Astrocyte of the cerebellum (primary cell): ENCODE data around the gene COA1.
"Not testable (repeated sequence)": the region's sequence is repeated elsewhere in the genome, so short reads cannot be mapped to it uniquely, and the experiment has no call there.

Source experiments
- DNase-seq: peaks from one replicate; pipeline ENCODE4 v3.0.0-alpha.2; 2011; ENCODE audit warnings: low read depth
- H3K4me3 ChIP-seq: 2 replicates; pipeline ENCODE4 v1.5.1; 2011; ENCODE audit warnings: mild to moderate bottlenecking, low read depth, low read length, moderate library complexity
- in situ Hi-C: cut with HindIII; loops from 2 replicates; pipeline ENCODE4 v1.10.0; 2017; ENCODE audit warnings: low sequenced_read_pairs
- TF ChIP-seq, protein P1 (sequence below): IDR thresholded peaks from 2 replicates; pipeline ENCODE4 v1.5.1; 2012; ENCODE audit warnings: low read length, low read depth, moderate library complexity, mild to moderate bottlenecking; ENCODE audit errors: missing control alignments

The COA1 gene

DNA sequence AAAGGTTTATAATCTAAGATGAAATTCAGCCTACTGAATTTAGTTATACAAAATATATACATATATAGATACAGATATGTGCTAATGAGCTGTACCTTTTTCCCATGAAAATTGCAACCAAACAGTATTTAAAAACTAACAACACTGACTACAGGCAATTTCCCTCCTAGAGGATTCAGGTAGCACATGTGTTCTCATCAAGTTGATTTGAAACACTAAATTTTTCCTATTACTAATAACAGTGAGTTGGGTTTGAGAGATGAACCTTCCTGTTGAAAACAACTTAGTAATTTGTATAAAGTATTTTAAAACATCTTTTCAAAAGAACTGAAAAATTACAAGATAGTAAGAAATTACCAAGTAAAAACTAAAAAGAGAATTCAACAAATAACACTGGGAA, 51.5 kb downstream of the COA1 start:
- H3K4me3 ChIP-seq = no peak overlapping the region
- DNase-seq = no peak
- in situ Hi-C loops = no loop called here
- TF ChIP-seq, protein P1, sequence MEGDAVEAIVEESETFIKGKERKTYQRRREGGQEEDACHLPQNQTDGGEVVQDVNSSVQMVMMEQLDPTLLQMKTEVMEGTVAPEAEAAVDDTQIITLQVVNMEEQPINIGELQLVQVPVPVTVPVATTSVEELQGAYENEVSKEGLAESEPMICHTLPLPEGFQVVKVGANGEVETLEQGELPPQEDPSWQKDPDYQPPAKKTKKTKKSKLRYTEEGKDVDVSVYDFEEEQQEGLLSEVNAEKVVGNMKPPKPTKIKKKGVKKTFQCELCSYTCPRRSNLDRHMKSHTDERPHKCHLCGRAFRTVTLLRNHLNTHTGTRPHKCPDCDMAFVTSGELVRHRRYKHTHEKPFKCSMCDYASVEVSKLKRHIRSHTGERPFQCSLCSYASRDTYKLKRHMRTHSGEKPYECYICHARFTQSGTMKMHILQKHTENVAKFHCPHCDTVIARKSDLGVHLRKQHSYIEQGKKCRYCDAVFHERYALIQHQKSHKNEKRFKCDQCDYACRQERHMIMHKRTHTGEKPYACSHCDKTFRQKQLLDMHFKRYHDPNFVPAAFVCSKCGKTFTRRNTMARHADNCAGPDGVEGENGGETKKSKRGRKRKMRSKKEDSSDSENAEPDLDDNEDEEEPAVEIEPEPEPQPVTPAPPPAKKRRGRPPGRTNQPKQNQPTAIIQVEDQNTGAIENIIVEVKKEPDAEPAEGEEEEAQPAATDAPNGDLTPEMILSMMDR = no peak

DNA sequence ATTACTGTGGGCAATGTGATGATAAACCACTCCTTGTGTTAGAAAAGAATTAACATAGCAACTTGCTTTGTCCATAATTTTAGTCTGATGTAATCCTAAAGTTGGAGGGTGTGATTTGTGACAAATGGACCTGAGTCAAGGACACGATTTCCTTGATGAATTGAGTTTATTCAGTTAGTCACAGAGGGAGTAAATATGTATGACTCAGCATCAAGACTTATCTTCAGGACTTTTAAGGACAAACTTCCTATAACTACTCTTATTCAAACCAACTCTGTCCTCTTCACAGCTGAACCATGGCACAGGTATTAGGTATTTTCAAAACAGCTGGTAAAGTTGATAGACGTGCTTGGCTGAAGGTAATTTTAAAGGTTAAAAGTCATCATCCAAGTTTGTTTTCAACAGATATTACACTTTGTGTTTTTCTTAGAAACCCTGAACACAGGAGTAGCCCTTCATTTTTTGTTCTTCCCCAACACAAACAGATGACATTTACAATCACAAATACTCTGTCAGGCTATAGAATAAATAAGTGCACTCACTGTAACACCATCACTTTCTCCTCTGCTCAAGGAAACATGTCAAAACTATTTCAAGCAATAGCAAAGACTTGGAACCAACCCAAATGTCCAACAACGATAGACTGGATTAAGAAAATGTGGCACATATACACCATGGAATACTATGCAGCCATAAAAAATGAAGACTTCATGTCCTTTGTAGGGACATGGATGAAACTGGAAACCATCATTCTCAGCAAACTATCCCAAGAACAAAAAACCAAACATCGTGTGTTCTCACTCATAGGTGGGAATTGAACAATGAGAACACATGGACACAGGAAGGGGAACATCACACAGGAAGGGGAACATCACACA, 54.5 kb downstream of the COA1 start:
- peak; percentile 47 for DNase-seq
- no peak overlapping the region for H3K4me3 ChIP-seq
- in situ Hi-C loops = no loop called here
- TF ChIP-seq, protein P1 = no peak

DNA sequence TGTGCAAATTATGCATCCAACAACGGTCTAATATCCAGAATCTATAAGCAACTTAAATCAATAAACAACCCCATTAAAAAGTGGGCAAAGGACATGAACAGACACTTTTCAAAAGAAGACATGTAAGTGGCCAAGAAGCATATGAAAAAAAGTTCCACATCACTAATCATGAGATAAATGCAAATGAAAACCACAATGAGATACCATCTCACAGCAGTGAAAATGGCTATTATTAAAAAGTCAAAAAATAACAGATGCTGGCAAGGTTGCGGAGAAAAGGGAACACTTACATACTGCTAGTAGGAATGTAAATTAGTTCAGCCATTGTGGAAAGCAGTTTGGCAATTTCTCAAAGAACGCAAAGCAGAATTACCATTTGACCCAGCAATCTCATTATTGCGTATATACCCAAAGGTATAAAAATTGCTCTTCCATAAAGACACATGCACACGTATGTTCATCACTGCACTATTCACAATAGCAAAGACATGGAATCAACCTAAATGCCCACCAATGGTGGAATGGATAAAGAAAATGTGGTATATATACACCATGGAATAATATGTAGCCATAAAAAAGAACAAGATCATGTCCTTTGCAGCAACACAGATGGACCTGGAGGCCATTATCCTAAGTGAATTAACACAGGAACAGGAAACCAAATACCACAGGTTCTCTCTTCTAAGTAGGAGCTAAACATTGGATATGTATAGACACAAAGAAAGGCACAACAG, 55.9 kb downstream of the COA1 start:
- in situ Hi-C loops, H3K4me3 ChIP-seq: not testable (repeated sequence)

DNA sequence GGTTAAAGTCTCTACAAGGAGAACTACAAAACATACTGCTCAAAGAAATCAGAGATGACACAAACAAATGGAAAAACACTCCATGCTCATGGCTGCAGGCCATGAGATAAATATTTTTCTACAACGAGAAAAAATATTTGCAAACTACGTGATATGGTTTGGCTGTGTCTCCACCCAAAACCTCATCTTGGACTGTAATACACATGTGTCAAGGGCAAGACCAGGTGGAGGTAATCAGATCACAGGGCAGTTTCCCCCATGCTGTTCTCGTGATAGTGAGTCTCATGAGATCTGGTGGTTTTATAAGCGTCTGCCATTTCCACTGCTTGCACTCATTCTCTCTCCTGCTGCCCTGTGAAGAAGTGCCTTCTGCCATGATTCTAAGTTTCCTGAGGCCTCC, 57.8 kb downstream of the COA1 start:
- no peak for DNase-seq
- in situ Hi-C loops = no loop called here
- H3K4me3 ChIP-seq = no peak overlapping the region
- TF ChIP-seq, protein P1 = no peak

More for the DNA sequence above, 55.9 kb downstream of the COA1 start:
- DNase-seq = peak; percentile 42

DNA sequence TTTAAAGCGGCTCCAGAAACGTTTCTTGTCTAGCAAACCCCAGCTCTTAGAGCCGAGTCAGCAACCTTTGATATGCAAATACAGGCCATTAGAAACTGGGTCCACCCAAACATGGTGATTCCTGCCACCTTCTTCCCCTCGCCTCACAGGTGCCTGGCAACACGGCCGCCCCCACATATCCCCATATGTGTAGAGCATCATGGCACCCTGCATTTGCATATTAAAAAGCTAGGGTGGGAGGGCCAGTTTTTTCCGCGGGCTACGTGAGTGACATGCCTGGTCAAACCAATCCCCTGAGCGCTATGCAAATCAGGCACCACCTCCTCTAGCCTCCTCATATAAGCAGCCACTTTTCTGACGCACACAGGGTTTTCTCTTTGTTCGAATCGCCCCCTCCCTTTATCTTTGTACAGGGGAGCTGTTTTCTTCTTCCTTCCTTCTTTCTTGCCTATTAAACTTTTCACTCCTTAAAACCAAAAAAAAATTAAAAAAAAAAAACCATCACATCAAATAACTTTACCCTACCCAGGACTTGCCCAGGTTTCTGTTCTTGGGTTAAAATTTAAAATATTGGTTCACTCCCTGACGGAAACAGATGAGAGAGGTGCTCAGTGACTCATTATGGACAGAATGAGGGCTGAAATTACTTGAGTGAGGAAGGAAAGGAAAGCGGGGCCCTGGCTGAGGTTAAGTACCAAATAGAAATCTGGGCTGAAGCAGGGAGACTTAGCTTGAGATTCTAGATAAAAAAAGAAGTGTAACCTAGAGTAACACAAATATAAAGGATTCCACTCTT, 59.8 kb downstream of the COA1 start:
- no peak overlapping the region for H3K4me3 ChIP-seq
- in situ Hi-C loops = no loop called here
- TF ChIP-seq, protein P1 = no peak
- DNase-seq = no peak

DNA sequence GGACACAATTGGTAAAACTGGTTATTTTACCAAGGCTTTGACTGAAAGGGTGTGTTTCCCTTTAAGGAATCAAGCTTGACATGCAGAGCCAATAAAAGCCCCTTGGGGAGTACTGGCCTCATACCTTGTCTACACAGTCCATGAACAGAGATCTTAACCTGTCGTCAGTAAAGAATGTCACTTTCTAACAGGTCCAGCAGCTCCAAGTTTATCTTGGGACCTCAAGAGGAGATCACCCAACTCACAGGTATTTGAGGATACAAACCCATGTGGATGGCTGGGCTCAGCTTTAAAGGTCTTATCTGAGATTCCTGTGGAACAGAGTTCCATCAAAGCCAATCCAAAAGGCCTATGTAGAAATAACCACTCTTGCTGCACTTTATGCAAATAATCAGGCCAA, 61.3 kb downstream of the COA1 start:
- in situ Hi-C loops = no loop called here
- DNase-seq = no peak
- TF ChIP-seq, protein P1 = no peak
- H3K4me3 ChIP-seq = no peak overlapping the region
